ENCODE measurements around the gene PLPP1. TPM values are rescaled to one million over a fixed set of nuclear protein-coding genes. Genes with fewer than 3 reads are reported as not detected.

Gene PLPP1
- total and polyA plus RNA-seq, 2 experiments from 2014 or later: 39.1 to 97.1 TPM

DNA sequence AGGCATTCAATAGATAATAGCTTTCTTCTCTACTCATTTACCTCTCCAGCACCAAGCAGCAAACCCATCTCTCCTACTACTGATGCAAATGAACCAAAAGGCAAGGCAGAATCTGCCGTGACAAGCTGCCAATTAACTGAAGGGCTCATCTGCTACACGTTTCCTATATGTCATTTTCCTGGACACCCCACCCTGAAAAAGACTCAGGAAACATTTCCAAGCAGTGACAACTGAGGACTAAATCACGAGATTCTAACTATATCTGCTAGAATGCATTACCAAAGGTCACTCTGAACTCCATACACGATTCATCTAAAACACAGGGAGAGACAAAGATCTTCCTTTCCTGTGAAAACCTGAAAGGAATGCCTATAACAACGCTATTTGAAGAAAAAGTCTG, 12.9 kb downstream of the PLPP1 start:
- Histone ChIP-seq H3K4me2 (no peak overlapping the region), H3K4me1 (ENCODE audit: insufficient read depth) (peaks cover 32% of the 10 kb centered on the region), H3K4me3 (no peak overlapping the region), H3K79me2 (replicated peaks; ENCODE audit: insufficient read depth) (peaks cover 100% of the 10 kb centered on the region), H2AFZ (no peak overlapping the region), H3K27ac (ENCODE audit: low read depth) (peak overlapping the region; percentile 3; the same call in 1 of the 2 replicates), H3K27me3 (ENCODE audit: insufficient read depth) (no peaks in the 10 kb centered on the region), H3K36me3 (ENCODE audit: insufficient read depth) (no peaks in the 10 kb centered on the region), H4K20me1 (replicated peaks; ENCODE audit: insufficient read depth) (peaks cover 14% of the 10 kb centered on the region; the same call in 1 of the 2 replicates), H3F3A (replicated peaks; ENCODE audit: low read depth) (no peaks in the 10 kb centered on the region), H3K9me2 (ENCODE audit: insufficient read depth) (no peaks in the 10 kb centered on the region)
- H3K4me1 Mint-ChIP-seq: peaks cover 31% of the 10 kb centered on the region
- ATAC-seq: no peak
- H3K27me3 Mint-ChIP-seq (ENCODE audit: insufficient read depth, low read depth, poor library complexity): peaks cover 5% of the 10 kb centered on the region
- DNase-seq (ENCODE audit: low spot score): no peak
- TF ChIP-seq JUNB (IDR thresholded peaks at IDR 0.05; ENCODE audit: unreplicated experiment) (no peak), CREB1 (CRISPR knock-in tag; IDR thresholded peaks at IDR 0.05; ENCODE audit: low read depth) (no peak), EZH2phosphoT487 (IDR thresholded peaks at IDR 0.05; ENCODE audit: unreplicated experiment) (no peak), POLR2AphosphoS5 (IDR thresholded peaks at IDR 0.05; ENCODE audit: low read depth) (no peak), STAT1 (IDR thresholded peaks at IDR 0.05; ENCODE audit: unreplicated experiment) (no peak), ZNF331 (CRISPR knock-in tag; IDR thresholded peaks at IDR 0.05; ENCODE audit: low read depth) (no peak), ZNF114 (CRISPR knock-in tag; IDR thresholded peaks at IDR 0.05) (no peak), NANOG (IDR thresholded peaks at IDR 0.05; ENCODE audit: borderline replicate concordance) (no peak), EZH2 (IDR thresholded peaks at IDR 0.05; ENCODE audit: low read depth, unreplicated experiment) (no peak)
- TF ChIP-seq, protein P1, sequence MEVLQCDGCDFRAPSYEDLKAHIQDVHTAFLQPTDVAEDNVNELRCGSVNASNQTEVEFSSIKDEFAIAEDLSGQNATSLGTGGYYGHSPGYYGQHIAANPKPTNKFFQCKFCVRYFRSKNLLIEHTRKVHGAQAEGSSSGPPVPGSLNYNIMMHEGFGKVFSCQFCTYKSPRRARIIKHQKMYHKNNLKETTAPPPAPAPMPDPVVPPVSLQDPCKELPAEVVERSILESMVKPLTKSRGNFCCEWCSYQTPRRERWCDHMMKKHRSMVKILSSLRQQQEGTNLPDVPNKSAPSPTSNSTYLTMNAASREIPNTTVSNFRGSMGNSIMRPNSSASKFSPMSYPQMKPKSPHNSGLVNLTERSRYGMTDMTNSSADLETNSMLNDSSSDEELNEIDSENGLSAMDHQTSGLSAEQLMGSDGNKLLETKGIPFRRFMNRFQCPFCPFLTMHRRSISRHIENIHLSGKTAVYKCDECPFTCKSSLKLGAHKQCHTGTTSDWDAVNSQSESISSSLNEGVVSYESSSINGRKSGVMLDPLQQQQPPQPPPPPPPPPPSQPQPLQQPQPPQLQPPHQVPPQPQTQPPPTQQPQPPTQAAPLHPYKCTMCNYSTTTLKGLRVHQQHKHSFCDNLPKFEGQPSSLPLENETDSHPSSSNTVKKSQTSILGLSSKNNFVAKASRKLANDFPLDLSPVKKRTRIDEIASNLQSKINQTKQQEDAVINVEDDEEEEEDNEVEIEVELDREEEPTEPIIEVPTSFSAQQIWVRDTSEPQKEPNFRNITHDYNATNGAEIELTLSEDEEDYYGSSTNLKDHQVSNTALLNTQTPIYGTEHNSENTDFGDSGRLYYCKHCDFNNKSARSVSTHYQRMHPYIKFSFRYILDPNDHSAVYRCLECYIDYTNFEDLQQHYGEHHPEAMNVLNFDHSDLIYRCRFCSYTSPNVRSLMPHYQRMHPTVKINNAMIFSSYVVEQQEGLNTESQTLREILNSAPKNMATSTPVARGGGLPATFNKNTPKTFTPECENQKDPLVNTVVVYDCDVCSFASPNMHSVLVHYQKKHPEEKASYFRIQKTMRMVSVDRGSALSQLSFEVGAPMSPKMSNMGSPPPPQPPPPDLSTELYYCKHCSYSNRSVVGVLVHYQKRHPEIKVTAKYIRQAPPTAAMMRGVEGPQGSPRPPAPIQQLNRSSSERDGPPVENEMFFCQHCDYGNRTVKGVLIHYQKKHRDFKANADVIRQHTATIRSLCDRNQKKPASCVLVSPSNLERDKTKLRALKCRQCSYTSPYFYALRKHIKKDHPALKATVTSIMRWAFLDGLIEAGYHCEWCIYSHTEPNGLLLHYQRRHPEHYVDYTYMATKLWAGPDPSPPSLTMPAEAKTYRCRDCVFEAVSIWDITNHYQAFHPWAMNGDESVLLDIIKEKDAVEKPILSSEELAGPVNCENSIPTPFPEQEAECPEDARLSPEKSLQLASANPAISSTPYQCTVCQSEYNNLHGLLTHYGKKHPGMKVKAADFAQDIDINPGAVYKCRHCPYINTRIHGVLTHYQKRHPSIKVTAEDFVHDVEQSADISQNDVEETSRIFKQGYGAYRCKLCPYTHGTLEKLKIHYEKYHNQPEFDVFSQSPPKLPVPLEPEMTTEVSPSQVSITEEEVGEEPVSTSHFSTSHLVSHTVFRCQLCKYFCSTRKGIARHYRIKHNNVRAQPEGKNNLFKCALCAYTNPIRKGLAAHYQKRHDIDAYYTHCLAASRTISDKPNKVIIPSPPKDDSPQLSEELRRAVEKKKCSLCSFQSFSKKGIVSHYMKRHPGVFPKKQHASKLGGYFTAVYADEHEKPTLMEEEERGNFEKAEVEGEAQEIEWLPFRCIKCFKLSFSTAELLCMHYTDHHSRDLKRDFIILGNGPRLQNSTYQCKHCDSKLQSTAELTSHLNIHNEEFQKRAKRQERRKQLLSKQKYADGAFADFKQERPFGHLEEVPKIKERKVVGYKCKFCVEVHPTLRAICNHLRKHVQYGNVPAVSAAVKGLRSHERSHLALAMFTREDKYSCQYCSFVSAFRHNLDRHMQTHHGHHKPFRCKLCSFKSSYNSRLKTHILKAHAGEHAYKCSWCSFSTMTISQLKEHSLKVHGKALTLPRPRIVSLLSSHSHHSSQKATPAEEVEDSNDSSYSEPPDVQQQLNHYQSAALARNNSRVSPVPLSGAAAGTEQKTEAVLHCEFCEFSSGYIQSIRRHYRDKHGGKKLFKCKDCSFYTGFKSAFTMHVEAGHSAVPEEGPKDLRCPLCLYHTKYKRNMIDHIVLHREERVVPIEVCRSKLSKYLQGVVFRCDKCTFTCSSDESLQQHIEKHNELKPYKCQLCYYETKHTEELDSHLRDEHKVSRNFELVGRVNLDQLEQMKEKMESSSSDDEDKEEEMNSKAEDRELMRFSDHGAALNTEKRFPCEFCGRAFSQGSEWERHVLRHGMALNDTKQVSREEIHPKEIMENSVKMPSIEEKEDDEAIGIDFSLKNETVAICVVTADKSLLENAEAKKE (CRISPR knock-in tag; IDR thresholded peaks at IDR 0.05): no peak
- TF ChIP-seq, protein P2, sequence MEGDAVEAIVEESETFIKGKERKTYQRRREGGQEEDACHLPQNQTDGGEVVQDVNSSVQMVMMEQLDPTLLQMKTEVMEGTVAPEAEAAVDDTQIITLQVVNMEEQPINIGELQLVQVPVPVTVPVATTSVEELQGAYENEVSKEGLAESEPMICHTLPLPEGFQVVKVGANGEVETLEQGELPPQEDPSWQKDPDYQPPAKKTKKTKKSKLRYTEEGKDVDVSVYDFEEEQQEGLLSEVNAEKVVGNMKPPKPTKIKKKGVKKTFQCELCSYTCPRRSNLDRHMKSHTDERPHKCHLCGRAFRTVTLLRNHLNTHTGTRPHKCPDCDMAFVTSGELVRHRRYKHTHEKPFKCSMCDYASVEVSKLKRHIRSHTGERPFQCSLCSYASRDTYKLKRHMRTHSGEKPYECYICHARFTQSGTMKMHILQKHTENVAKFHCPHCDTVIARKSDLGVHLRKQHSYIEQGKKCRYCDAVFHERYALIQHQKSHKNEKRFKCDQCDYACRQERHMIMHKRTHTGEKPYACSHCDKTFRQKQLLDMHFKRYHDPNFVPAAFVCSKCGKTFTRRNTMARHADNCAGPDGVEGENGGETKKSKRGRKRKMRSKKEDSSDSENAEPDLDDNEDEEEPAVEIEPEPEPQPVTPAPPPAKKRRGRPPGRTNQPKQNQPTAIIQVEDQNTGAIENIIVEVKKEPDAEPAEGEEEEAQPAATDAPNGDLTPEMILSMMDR (conservative IDR thresholded peaks at IDR 0.05; ENCODE audit: low read depth in 2 of 2): no peak
- TF ChIP-seq, protein P3, sequence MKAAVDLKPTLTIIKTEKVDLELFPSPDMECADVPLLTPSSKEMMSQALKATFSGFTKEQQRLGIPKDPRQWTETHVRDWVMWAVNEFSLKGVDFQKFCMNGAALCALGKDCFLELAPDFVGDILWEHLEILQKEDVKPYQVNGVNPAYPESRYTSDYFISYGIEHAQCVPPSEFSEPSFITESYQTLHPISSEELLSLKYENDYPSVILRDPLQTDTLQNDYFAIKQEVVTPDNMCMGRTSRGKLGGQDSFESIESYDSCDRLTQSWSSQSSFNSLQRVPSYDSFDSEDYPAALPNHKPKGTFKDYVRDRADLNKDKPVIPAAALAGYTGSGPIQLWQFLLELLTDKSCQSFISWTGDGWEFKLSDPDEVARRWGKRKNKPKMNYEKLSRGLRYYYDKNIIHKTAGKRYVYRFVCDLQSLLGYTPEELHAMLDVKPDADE (IDR thresholded peaks at IDR 0.05): no peak
- TF ChIP-seq, protein P4, sequence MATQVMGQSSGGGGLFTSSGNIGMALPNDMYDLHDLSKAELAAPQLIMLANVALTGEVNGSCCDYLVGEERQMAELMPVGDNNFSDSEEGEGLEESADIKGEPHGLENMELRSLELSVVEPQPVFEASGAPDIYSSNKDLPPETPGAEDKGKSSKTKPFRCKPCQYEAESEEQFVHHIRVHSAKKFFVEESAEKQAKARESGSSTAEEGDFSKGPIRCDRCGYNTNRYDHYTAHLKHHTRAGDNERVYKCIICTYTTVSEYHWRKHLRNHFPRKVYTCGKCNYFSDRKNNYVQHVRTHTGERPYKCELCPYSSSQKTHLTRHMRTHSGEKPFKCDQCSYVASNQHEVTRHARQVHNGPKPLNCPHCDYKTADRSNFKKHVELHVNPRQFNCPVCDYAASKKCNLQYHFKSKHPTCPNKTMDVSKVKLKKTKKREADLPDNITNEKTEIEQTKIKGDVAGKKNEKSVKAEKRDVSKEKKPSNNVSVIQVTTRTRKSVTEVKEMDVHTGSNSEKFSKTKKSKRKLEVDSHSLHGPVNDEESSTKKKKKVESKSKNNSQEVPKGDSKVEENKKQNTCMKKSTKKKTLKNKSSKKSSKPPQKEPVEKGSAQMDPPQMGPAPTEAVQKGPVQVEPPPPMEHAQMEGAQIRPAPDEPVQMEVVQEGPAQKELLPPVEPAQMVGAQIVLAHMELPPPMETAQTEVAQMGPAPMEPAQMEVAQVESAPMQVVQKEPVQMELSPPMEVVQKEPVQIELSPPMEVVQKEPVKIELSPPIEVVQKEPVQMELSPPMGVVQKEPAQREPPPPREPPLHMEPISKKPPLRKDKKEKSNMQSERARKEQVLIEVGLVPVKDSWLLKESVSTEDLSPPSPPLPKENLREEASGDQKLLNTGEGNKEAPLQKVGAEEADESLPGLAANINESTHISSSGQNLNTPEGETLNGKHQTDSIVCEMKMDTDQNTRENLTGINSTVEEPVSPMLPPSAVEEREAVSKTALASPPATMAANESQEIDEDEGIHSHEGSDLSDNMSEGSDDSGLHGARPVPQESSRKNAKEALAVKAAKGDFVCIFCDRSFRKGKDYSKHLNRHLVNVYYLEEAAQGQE (IDR thresholded peaks at IDR 0.05; ENCODE audit: unreplicated experiment): no peak
- H3K4me3 Mint-ChIP-seq: no peak overlapping the region
- no peaks in the 10 kb centered on the region for H3K9me3 Mint-ChIP-seq
- H3K36me3 Mint-ChIP-seq (ENCODE audit: low read depth): no peaks in the 10 kb centered on the region; the same call in 2 of the 3 replicates
- no peak overlapping the region; the same call in 1 of the 2 replicates for H3K27ac Mint-ChIP-seq
